ENCODE results near the gene LINGO3.
"Not testable (repeated sequence)": the region's sequence is repeated elsewhere in the genome, so short reads cannot be mapped to it uniquely, and the experiment has no call there.

The LINGO3 gene

GRCh38 chr19:2308114-2308556 lies at the start of gene LINGO3:
LINGO3 (minus strand) TSS chr19:2308154; CDS start chr19:2291776, 16,378 bp downstream.
- DNase-seq: no peak

- DNase-seq: no peak
These were observed 48.2 kb upstream of the LINGO3 start for GRCh38 chr19:2356036-2356646.

- no peak for DNase-seq
These were observed 47.4 kb upstream of the LINGO3 start for GRCh38 chr19:2355168-2356035.

GRCh38 chr19:2354670-2355069 lies 46.7 kb upstream of the LINGO3 start:
- no peak for DNase-seq

- no peak for DNase-seq
These were observed 46.1 kb upstream of the LINGO3 start for GRCh38 chr19:2353887-2354592.

- DNase-seq: no peak
These were observed 45.4 kb upstream of the LINGO3 start for GRCh38 chr19:2353159-2353886.

GRCh38 chr19:2352121-2352520 lies 44.2 kb upstream of the LINGO3 start:
- no peak for DNase-seq

GRCh38 chr19:2351591-2351990 lies 43.6 kb upstream of the LINGO3 start:
- DNase-seq: no peak

- DNase-seq: no peak
These were observed 42.7 kb upstream of the LINGO3 start for GRCh38 chr19:2350656-2351055.

- DNase-seq: not testable (repeated sequence)
These were observed 41.9 kb upstream of the LINGO3 start for GRCh38 chr19:2349818-2350217.

GRCh38 chr19:2345794-2346663 lies 38.1 kb upstream of the LINGO3 start:
- DNase-seq: peak; percentile 56

- no peak for DNase-seq
These were observed 37.1 kb upstream of the LINGO3 start for GRCh38 chr19:2345076-2345475.

GRCh38 chr19:2344381-2344870 lies 36.5 kb upstream of the LINGO3 start:
- no peak for DNase-seq

- DNase-seq: no peak
These were observed 35.5 kb upstream of the LINGO3 start for GRCh38 chr19:2343289-2343982.

- no peak for DNase-seq
These were observed 34.8 kb upstream of the LINGO3 start for GRCh38 chr19:2342656-2343288.

- no peak for DNase-seq
These were observed 34.0 kb upstream of the LINGO3 start for GRCh38 chr19:2341982-2342381.

- DNase-seq: no peak
These were observed 33.3 kb upstream of the LINGO3 start for GRCh38 chr19:2341244-2341751.

GRCh38 chr19:2340496-2341243 lies 32.7 kb upstream of the LINGO3 start:
- no peak for DNase-seq

- no peak for DNase-seq
These were observed 31.8 kb upstream of the LINGO3 start for GRCh38 chr19:2339644-2340310.
